ENCODE results near the gene LARP6.
"Not testable (repeated sequence)": the region's sequence is repeated elsewhere in the genome, so short reads cannot be mapped to it uniquely, and the experiment has no call there.

The LARP6 gene

GRCh38 chr15:70853973-70854665, at the start of gene LARP6:
TSS of gene LARP6 (minus strand) at chr15:70854157. CDS start at chr15:70854088, 69 bp downstream.
- DNase-seq (ENCODE audit: low read depth), result peak; percentile 3

- no peak for DNase-seq (ENCODE audit: low read depth)
Measured at GRCh38 chr15:70902107-70902506, 48.1 kb upstream of the LARP6 start.

GRCh38 chr15:70892912-70893560, 39.1 kb upstream of the LARP6 start:
- no peak for DNase-seq (ENCODE audit: low read depth)

- DNase-seq (ENCODE audit: low read depth), result peak; percentile 4
Measured at GRCh38 chr15:70892002-70892911, 38.3 kb upstream of the LARP6 start, which contains the start of the genes LRRC49 and THAP10. TSS of gene LRRC49 (plus strand) at chr15:70892826. CDS start at chr15:70892895, 69 bp downstream. TSS of gene THAP10 (minus strand) at chr15:70892433. CDS start at chr15:70892272, 161 bp downstream.

GRCh38 chr15:70882361-70882760, 28.4 kb upstream of the LARP6 start:
- no peak for DNase-seq (ENCODE audit: low read depth)

- no peak for DNase-seq (ENCODE audit: low read depth)
Measured at GRCh38 chr15:70880781-70881180, 26.8 kb upstream of the LARP6 start.

- no peak for DNase-seq (ENCODE audit: low read depth)
Measured at GRCh38 chr15:70879401-70879800, 25.4 kb upstream of the LARP6 start.

- no peak for DNase-seq (ENCODE audit: low read depth)
Measured at GRCh38 chr15:70876683-70877082, 22.7 kb upstream of the LARP6 start.

- no peak for DNase-seq (ENCODE audit: low read depth)
Measured at GRCh38 chr15:70876011-70876410, 22.1 kb upstream of the LARP6 start.

- no peak for DNase-seq (ENCODE audit: low read depth)
Measured at GRCh38 chr15:70875001-70875782, 21.2 kb upstream of the LARP6 start.

- no peak for DNase-seq (ENCODE audit: low read depth)
Measured at GRCh38 chr15:70873232-70874054, 19.5 kb upstream of the LARP6 start.

- not testable (repeated sequence) for DNase-seq (ENCODE audit: low read depth)
Measured at GRCh38 chr15:70871490-70871889, 17.5 kb upstream of the LARP6 start.

GRCh38 chr15:70870051-70870450, 16.1 kb upstream of the LARP6 start:
- no peak for DNase-seq (ENCODE audit: low read depth)

- DNase-seq (ENCODE audit: low read depth), result no peak
Measured at GRCh38 chr15:70869346-70869745, 15.4 kb upstream of the LARP6 start.

- no peak for DNase-seq (ENCODE audit: low read depth)
Measured at GRCh38 chr15:70867911-70868467, 14.0 kb upstream of the LARP6 start.

- no peak for DNase-seq (ENCODE audit: low read depth)
Measured at GRCh38 chr15:70866982-70867641, 13.2 kb upstream of the LARP6 start.

- DNase-seq (ENCODE audit: low read depth), result no peak
Measured at GRCh38 chr15:70863450-70864218, 9.7 kb upstream of the LARP6 start.

- DNase-seq (ENCODE audit: low read depth), result no peak
Measured at GRCh38 chr15:70859998-70860397, 6.0 kb upstream of the LARP6 start.

- no peak for DNase-seq (ENCODE audit: low read depth)
Measured at GRCh38 chr15:70859322-70859908, 5.5 kb upstream of the LARP6 start.

Data from stimulated activated CD8-positive, alpha-beta memory T cell treated with anti-CD3 and anti-CD28 coated beads, Interleukin-12 subunit alpha, Interleukin-12 subunit beta, amount 100 ng/mL, for 4 hours (primary cell).